CD4-positive, alpha-beta T cell treated with Interleukin-6 for 4 hours (primary cell): ENCODE data around the gene BARHL2.

Experiments
- DNase-seq: peaks from one replicate; pipeline ENCODE4 v3.0.0-alpha.2; 2020; ENCODE audit warnings: mixed read lengths

Gene BARHL2

GRCh38 chr1:90724361-90724760 lies 7.3 kb upstream of the BARHL2 start:
- DNase-seq = no peak

GRCh38 chr1:90723590-90724108 lies 6.5 kb upstream of the BARHL2 start:
- DNase-seq = no peak

GRCh38 chr1:90722874-90723589 lies 5.9 kb upstream of the BARHL2 start:
- DNase-seq = no peak

- peak; percentile 44 for DNase-seq
Measured at GRCh38 chr1:90721210-90722194, 4.4 kb upstream of the BARHL2 start.

- DNase-seq = no peak
Measured at GRCh38 chr1:90720145-90720636, 3.1 kb upstream of the BARHL2 start.

GRCh38 chr1:90719330-90720144 lies 2.4 kb upstream of the BARHL2 start:
- DNase-seq = no peak

- DNase-seq = no peak
Measured at GRCh38 chr1:90718411-90719329, 1.6 kb upstream of the BARHL2 start.

GRCh38 chr1:90717665-90718410 lies 736 bp upstream of the BARHL2 start:
- no peak for DNase-seq

GRCh38 chr1:90717356-90717664 lies 208 bp upstream of the BARHL2 start:
- no peak for DNase-seq

GRCh38 chr1:90716243-90716551 lies 905 bp downstream of the BARHL2 start:
- DNase-seq = no peak

- no peak for DNase-seq
Measured at GRCh38 chr1:90715309-90715708, 1.8 kb downstream of the BARHL2 start.

- DNase-seq = no peak
Measured at GRCh38 chr1:90714521-90714951, 2.6 kb downstream of the BARHL2 start.

- DNase-seq = no peak
Measured at GRCh38 chr1:90713741-90714509, 3.2 kb downstream of the BARHL2 start.

GRCh38 chr1:90712915-90713730 lies 4.0 kb downstream of the BARHL2 start:
- no peak for DNase-seq

GRCh38 chr1:90712153-90712856 lies 4.8 kb downstream of the BARHL2 start:
- no peak for DNase-seq

GRCh38 chr1:90711696-90712095 lies 5.4 kb downstream of the BARHL2 start:
- no peak for DNase-seq

- DNase-seq = no peak
Measured at GRCh38 chr1:90710579-90711536, 6.2 kb downstream of the BARHL2 start.
